C4-2B (cell line): ENCODE measurements around the gene ATP9A.

Source experiments
- CTCF ChIP-seq: fragments of 450-650 bp; conservative IDR thresholded peaks from 2 replicates; pipeline ENCODE4 v1.5.1; 2017; ENCODE audit warnings: mild to moderate bottlenecking
- ZFX ChIP-seq: fragments of 450-650 bp; IDR thresholded peaks from 2 replicates; pipeline ENCODE4 v1.6.1; 2017

- no peak for TF ChIP-seq CTCF
- no peak for TF ChIP-seq ZFX
These were observed 102.6 kb downstream of the ATP9A start for GRCh38 chr20:51665543-51666118.
